GM21381 (cell line): ENCODE results near the gene DIP2C.
"Not testable (repeated sequence)": the region's sequence is repeated elsewhere in the genome, so short reads cannot be mapped to it uniquely, and the experiment has no call there.

Experiments used
- ATAC-seq: cut with Tn5 transposase; IDR thresholded peaks from one replicate; pipeline ENCODE4 v1.9.1; 2021; ENCODE audit warnings: mild to moderate bottlenecking, moderate library complexity; ENCODE audit not compliant: unreplicated experiment

The DIP2C gene

GRCh38 chr10:370449-370825 lies 319.0 kb downstream of the DIP2C start:
- no peak for ATAC-seq

GRCh38 chr10:369684-370448 lies 319.6 kb downstream of the DIP2C start:
- no peak for ATAC-seq

GRCh38 chr10:369221-369683 lies 320.2 kb downstream of the DIP2C start:
- no peak for ATAC-seq

GRCh38 chr10:368579-369220 lies 320.8 kb downstream of the DIP2C start:
- ATAC-seq = no peak

- not testable (repeated sequence) for ATAC-seq
Observed at GRCh38 chr10:368107-368506, 321.4 kb downstream of the DIP2C start.

- no peak for ATAC-seq
Observed at GRCh38 chr10:367636-368035, 321.8 kb downstream of the DIP2C start.

GRCh38 chr10:366186-366585 lies 323.3 kb downstream of the DIP2C start:
- no peak for ATAC-seq

- ATAC-seq = no peak
Observed at GRCh38 chr10:364267-364775, 325.1 kb downstream of the DIP2C start.

GRCh38 chr10:363152-363551 lies 326.3 kb downstream of the DIP2C start:
- no peak for ATAC-seq

GRCh38 chr10:361203-362081 lies 328.0 kb downstream of the DIP2C start:
- no peak for ATAC-seq

GRCh38 chr10:360653-361052 lies 328.8 kb downstream of the DIP2C start:
- ATAC-seq = no peak

GRCh38 chr10:359762-360161 lies 329.7 kb downstream of the DIP2C start:
- no peak for ATAC-seq

GRCh38 chr10:359093-359492 lies 330.4 kb downstream of the DIP2C start:
- no peak for ATAC-seq

GRCh38 chr10:357201-357950 lies 332.1 kb downstream of the DIP2C start:
- no peak for ATAC-seq

- no peak for ATAC-seq
Observed at GRCh38 chr10:356452-356851, 333.0 kb downstream of the DIP2C start.

GRCh38 chr10:354901-355617 lies 334.4 kb downstream of the DIP2C start:
- ATAC-seq = no peak

- ATAC-seq = no peak
Observed at GRCh38 chr10:352476-353235, 336.8 kb downstream of the DIP2C start.

GRCh38 chr10:351770-352334 lies 337.6 kb downstream of the DIP2C start:
- ATAC-seq = no peak

- ATAC-seq = no peak
Observed at GRCh38 chr10:350981-351501, 338.4 kb downstream of the DIP2C start.
